Measurements from ENCODE around the gene LGALS16.

DNA sequence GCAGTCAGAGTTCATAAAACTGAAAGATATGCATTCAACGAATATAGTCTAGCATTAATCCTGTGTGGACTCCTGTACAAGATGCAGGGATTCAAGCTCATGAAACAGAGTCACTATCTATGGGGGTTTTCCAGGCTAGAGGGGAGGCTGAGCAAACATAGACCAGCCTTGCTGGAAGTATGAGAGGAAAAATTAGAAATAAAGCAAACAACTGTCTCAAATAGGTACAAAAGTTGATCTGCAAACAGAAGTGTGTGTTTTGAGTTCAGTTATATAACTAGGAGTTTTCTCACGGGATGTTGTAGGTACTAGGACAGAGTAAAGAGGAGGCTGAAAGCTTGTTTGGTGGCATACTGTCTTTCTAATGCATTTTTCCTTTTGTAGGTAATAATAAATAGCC, 40.0 kb downstream of the LGALS16 start:
- TF ChIP-seq POLR2AphosphoS5 (IDR thresholded peaks at IDR 0.05) (no peak), EP300 (IDR thresholded peaks at IDR 0.05) (no peak), POLR2A (IDR thresholded peaks at IDR 0.05) (no peak)
- TF ChIP-seq, protein P1, sequence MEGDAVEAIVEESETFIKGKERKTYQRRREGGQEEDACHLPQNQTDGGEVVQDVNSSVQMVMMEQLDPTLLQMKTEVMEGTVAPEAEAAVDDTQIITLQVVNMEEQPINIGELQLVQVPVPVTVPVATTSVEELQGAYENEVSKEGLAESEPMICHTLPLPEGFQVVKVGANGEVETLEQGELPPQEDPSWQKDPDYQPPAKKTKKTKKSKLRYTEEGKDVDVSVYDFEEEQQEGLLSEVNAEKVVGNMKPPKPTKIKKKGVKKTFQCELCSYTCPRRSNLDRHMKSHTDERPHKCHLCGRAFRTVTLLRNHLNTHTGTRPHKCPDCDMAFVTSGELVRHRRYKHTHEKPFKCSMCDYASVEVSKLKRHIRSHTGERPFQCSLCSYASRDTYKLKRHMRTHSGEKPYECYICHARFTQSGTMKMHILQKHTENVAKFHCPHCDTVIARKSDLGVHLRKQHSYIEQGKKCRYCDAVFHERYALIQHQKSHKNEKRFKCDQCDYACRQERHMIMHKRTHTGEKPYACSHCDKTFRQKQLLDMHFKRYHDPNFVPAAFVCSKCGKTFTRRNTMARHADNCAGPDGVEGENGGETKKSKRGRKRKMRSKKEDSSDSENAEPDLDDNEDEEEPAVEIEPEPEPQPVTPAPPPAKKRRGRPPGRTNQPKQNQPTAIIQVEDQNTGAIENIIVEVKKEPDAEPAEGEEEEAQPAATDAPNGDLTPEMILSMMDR (IDR thresholded peaks at IDR 0.05), result no peak

All from upper lobe of left lung (tissue), 4 donors.